Measurements from ENCODE around the gene CYP3A7. TPM values are rescaled to one million over a fixed set of nuclear protein-coding genes. Genes with fewer than 3 reads are reported as not detected.
A peak's percentile ranks its signal among the peaks of the same experiment; 100 is the strongest.
"Not testable (repeated sequence)": the region's sequence is repeated elsewhere in the genome, so short reads cannot be mapped to it uniquely, and the experiment has no call there.

The CYP3A7 gene
- total and polyA plus RNA-seq, 3 experiments from 2014 or later: not detected

GRCh38 chr7:99739699-99740572, 4.9 kb upstream of the CYP3A7 start:
- H3K4me3 ChIP-seq (ENCODE audit: low read length): no peak overlapping the region
- H3K36me3 ChIP-seq (ENCODE audit: insufficient read depth, low read length): no peaks in the 10 kb centered on the region
- H3K27ac ChIP-seq (ENCODE audit: low read depth, low read length): no peak overlapping the region
- Mint-ChIP-seq H3K9me3 (peaks cover 0 to 6% (median 2%) of the 10 kb centered on the region in 5 donors), H3K36me3 (peaks cover 8 to 29% (median 16%) of the 10 kb centered on the region in 3 donors), H3K27ac (peak overlapping the region in 1 of 8 donors; percentile 19), H3K4me3 (no peak overlapping the region), H3K27me3 (peaks cover 2 to 18% of the 10 kb centered on the region in 2 donors), H3K4me1 (no peaks in the 10 kb centered on the region)
- POLR2A ChIA-PET: no interaction called here
- no peaks in the 10 kb centered on the region for H3K4me1 ChIP-seq (ENCODE audit: insufficient read depth, low read length)
- CTCF ChIA-PET: interaction anchor here (1.2 kb wide), 1 partner anchor 21 kb away, joined by 3 read pairs; no protein-coding TSS in a partner anchor
- no peaks in the 10 kb centered on the region for H3K27me3 ChIP-seq (ENCODE audit: insufficient read depth, low read length, poor library complexity, severe bottlenecking)
- no peak for DNase-seq
- no peaks in the 10 kb centered on the region for H3K9me3 ChIP-seq (ENCODE audit: low read length)

DNA sequence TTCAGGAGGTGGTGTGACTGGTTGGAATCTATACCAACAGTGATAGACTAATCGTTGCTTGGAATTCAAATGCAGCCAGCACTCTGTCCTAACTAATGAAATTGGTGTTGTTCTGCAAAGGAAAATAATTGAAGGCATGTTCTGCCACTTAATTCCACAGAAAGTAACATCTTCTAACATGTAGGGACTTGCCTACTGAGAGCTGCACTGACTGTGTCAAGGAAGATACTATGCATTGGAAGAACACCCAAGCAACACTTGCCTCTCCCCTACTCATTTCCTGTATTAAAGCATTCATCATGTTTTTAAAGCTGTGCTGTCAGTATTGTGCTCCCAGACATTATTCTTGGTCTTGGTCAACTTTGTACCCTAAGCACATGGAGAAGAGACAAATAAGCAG, 2.7 kb upstream of the CYP3A7 start:
- Histone ChIP-seq H3K4me3 (ENCODE audit: low read length) (no peak overlapping the region), H3K27me3 (ENCODE audit: insufficient read depth, low read length, poor library complexity, severe bottlenecking) (no peaks in the 10 kb centered on the region), H3K9me3 (ENCODE audit: low read length) (no peaks in the 10 kb centered on the region), H3K4me1 (ENCODE audit: insufficient read depth, low read length) (no peaks in the 10 kb centered on the region), H3K27ac (ENCODE audit: low read depth, low read length) (no peak overlapping the region), H3K36me3 (ENCODE audit: insufficient read depth, low read length) (no peaks in the 10 kb centered on the region)
- H3K27ac Mint-ChIP-seq: no peak overlapping the region
- CTCF ChIA-PET: no interaction called here
- H3K4me3 Mint-ChIP-seq: no peak overlapping the region
- H3K4me1 Mint-ChIP-seq: no peaks in the 10 kb centered on the region
- POLR2A ChIA-PET: no interaction called here
- H3K36me3 Mint-ChIP-seq: peaks cover 8 to 16% (median 15%) of the 10 kb centered on the region in 3 donors
- H3K9me3 Mint-ChIP-seq: no peaks in the 10 kb centered on the region
- H3K27me3 Mint-ChIP-seq: peaks cover 0 to 10% of the 10 kb centered on the region in 2 donors
- DNase-seq: no peak

DNA sequence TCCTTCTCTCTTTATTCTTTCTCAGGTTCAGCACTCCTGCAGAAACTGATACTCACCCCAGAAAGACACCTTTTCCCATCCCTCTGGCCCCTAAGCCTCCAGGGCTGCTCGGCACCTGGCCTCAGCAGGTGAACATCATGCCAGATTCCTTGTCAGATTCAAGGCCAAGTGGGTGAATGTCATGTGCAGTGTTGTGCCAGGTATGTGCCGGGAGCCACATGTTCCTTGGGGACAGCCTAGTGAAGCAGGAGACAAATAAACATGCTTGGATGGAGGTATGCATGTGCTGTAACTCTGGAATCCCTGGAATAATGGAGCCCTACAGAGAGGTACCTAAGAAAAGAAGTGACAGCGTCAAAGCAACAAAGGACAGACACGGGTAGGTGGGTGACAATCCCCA, 1.7 kb upstream of the CYP3A7 start:
- H3K27ac ChIP-seq (ENCODE audit: low read depth, low read length); H3K27me3 ChIP-seq (ENCODE audit: insufficient read depth, low read length, poor library complexity, severe bottlenecking); DNase-seq; H3K4me3 ChIP-seq (ENCODE audit: low read length); H3K9me3 ChIP-seq (ENCODE audit: low read length); H3K4me1 Mint-ChIP-seq; POLR2A ChIA-PET; H3K4me3 Mint-ChIP-seq; H3K36me3 ChIP-seq (ENCODE audit: insufficient read depth, low read length); H3K4me1 ChIP-seq (ENCODE audit: insufficient read depth, low read length); H3K27me3 Mint-ChIP-seq; H3K9me3 Mint-ChIP-seq; H3K27ac Mint-ChIP-seq: not testable (repeated sequence)
- CTCF ChIA-PET: interaction anchor here (0.8 kb wide), 1 partner anchor 15 kb away, joined by 3 read pairs; no protein-coding TSS in a partner anchor
- peaks cover 8 to 16% (median 10%) of the 10 kb centered on the region in 3 donors for H3K36me3 Mint-ChIP-seq

- DNase-seq: no peak
Measured at GRCh38 chr7:99733448-99733847, 1.5 kb downstream of the CYP3A7 start.

GRCh38 chr7:99733003-99733402, 2.0 kb downstream of the CYP3A7 start:
- Histone ChIP-seq H3K9me3 (ENCODE audit: low read length) (no peaks in the 10 kb centered on the region), H3K27ac (ENCODE audit: low read depth, low read length) (no peak overlapping the region), H3K36me3 (ENCODE audit: insufficient read depth, low read length) (no peaks in the 10 kb centered on the region), H3K4me3 (ENCODE audit: low read length) (no peak overlapping the region), H3K27me3 (ENCODE audit: insufficient read depth, low read length, poor library complexity, severe bottlenecking) (no peaks in the 10 kb centered on the region), H3K4me1 (ENCODE audit: insufficient read depth, low read length) (no peaks in the 10 kb centered on the region)
- Mint-ChIP-seq H3K4me1 (no peaks in the 10 kb centered on the region), H3K27ac (no peak overlapping the region), H3K27me3 (no peaks in the 10 kb centered on the region), H3K9me3 (no peaks in the 10 kb centered on the region), H3K4me3 (no peak overlapping the region), H3K36me3 (peaks cover 4 to 7% (median 4%) of the 10 kb centered on the region in 3 donors)
- CTCF ChIA-PET: no interaction called here
- POLR2A ChIA-PET: no interaction called here
- DNase-seq: no peak

More at GRCh38 chr7:99733448-99733847, 1.5 kb downstream of the CYP3A7 start:
- H3K4me3 ChIP-seq (ENCODE audit: low read length): no peak overlapping the region
- ChIA-PET CTCF (no interaction called here), POLR2A (no interaction called here)
- no peak overlapping the region for H3K27ac Mint-ChIP-seq
- no peaks in the 10 kb centered on the region for H3K4me1 Mint-ChIP-seq
- H3K36me3 ChIP-seq (ENCODE audit: insufficient read depth, low read length): no peaks in the 10 kb centered on the region
- H3K9me3 Mint-ChIP-seq: no peaks in the 10 kb centered on the region
- H3K27ac ChIP-seq (ENCODE audit: low read depth, low read length): no peak overlapping the region
- H3K27me3 ChIP-seq (ENCODE audit: insufficient read depth, low read length, poor library complexity, severe bottlenecking): no peaks in the 10 kb centered on the region
- no peaks in the 10 kb centered on the region for H3K4me1 ChIP-seq (ENCODE audit: insufficient read depth, low read length)
- H3K36me3 Mint-ChIP-seq: peaks cover 4 to 7% (median 4%) of the 10 kb centered on the region in 3 donors
- H3K27me3 Mint-ChIP-seq: no peaks in the 10 kb centered on the region
- no peaks in the 10 kb centered on the region for H3K9me3 ChIP-seq (ENCODE audit: low read length)
- H3K4me3 Mint-ChIP-seq: no peak overlapping the region

GRCh38 chr7:99731638-99732374, 3.2 kb downstream of the CYP3A7 start:
- H3K4me3 ChIP-seq (ENCODE audit: low read length): no peak overlapping the region
- no peaks in the 10 kb centered on the region for H3K9me3 ChIP-seq (ENCODE audit: low read length)
- no peaks in the 10 kb centered on the region for H3K9me3 Mint-ChIP-seq
- ChIA-PET POLR2A (no interaction called here), CTCF (no interaction called here)
- no peaks in the 10 kb centered on the region for H3K27me3 Mint-ChIP-seq
- no peaks in the 10 kb centered on the region for H3K4me1 ChIP-seq (ENCODE audit: insufficient read depth, low read length)
- H3K36me3 Mint-ChIP-seq: peaks cover 4% of the 10 kb centered on the region in 3 donors
- no peaks in the 10 kb centered on the region for H3K27me3 ChIP-seq (ENCODE audit: insufficient read depth, low read length, poor library complexity, severe bottlenecking)
- no peak for DNase-seq
- no peak overlapping the region for H3K4me3 Mint-ChIP-seq
- H3K4me1 Mint-ChIP-seq: no peaks in the 10 kb centered on the region
- H3K36me3 ChIP-seq (ENCODE audit: insufficient read depth, low read length): no peaks in the 10 kb centered on the region
- H3K27ac Mint-ChIP-seq: no peak overlapping the region
- H3K27ac ChIP-seq (ENCODE audit: low read depth, low read length): no peak overlapping the region

DNA sequence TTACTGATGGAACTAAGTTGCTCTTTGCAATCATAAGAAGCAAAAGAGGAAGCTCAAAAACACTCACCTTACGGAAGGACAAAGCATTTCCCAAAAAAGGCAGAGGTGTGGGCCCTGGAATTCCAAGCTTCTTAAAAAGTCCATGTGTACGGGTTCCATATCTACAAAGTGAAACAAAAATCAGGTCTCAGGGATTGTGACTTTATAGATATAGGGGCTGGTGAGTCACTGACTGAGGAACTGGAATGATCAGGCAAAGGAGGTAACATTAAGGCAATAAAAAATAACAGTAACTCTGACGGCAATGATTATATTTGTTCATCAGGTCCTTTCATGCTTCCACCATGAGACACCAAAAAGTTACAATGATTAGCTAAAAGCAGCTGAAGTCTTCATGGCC, 4.0 kb downstream of the CYP3A7 start:
- no peaks in the 10 kb centered on the region for H3K4me1 ChIP-seq (ENCODE audit: insufficient read depth, low read length)
- H3K4me3 ChIP-seq (ENCODE audit: low read length): no peak overlapping the region
- H3K27ac Mint-ChIP-seq: no peak overlapping the region
- no peaks in the 10 kb centered on the region for H3K9me3 ChIP-seq (ENCODE audit: low read length)
- peaks cover 0 to 4% (median 0%) of the 10 kb centered on the region in 3 donors for H3K36me3 Mint-ChIP-seq
- H3K36me3 ChIP-seq (ENCODE audit: insufficient read depth, low read length): no peaks in the 10 kb centered on the region
- no peaks in the 10 kb centered on the region for H3K4me1 Mint-ChIP-seq
- POLR2A ChIA-PET: no interaction called here
- no peak overlapping the region for H3K27ac ChIP-seq (ENCODE audit: low read depth, low read length)
- H3K27me3 ChIP-seq (ENCODE audit: insufficient read depth, low read length, poor library complexity, severe bottlenecking): no peaks in the 10 kb centered on the region
- H3K9me3 Mint-ChIP-seq: no peaks in the 10 kb centered on the region
- CTCF ChIA-PET: no interaction called here
- no peaks in the 10 kb centered on the region for H3K27me3 Mint-ChIP-seq
- DNase-seq: no peak
- no peak overlapping the region for H3K4me3 Mint-ChIP-seq

DNA sequence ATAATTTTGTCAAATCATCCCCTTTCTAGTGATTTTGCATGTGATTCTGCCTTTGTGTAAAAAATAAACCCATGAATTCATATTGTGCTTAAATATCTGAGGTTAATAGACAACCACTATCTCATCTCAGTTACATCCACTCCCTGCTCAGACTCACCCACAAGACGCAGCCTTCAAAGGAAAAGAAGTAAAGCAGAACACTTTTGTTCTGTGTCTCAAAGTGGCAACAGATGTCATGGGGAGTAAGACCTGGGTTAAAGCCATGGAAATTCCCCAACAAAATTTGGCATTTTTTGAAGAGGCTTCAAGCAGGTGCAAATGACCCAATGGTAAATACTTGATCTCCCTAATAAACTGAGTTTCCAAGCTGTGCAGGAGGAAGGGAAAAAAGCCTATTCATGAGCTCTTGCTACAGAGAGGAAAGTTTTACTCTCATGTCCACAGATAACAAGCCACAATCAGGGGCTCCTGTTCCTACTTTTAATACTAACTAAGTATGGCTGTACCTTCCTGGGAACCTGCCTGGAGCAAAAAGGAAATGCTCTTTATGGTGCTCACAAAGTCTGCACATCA, 4.7 kb downstream of the CYP3A7 start:
- DNase-seq: no peak
- POLR2A ChIA-PET: no interaction called here
- no peak overlapping the region for H3K27ac Mint-ChIP-seq
- no peak overlapping the region for H3K4me3 Mint-ChIP-seq
- H3K27me3 ChIP-seq (ENCODE audit: insufficient read depth, low read length, poor library complexity, severe bottlenecking): no peaks in the 10 kb centered on the region
- H3K36me3 Mint-ChIP-seq: peaks cover 0 to under 1% (median 0%) of the 10 kb centered on the region in 3 donors
- no peaks in the 10 kb centered on the region for H3K27me3 Mint-ChIP-seq
- no peaks in the 10 kb centered on the region for H3K36me3 ChIP-seq (ENCODE audit: insufficient read depth, low read length)
- CTCF ChIA-PET: no interaction called here
- no peaks in the 10 kb centered on the region for H3K9me3 Mint-ChIP-seq
- H3K27ac ChIP-seq (ENCODE audit: low read depth, low read length): no peak overlapping the region
- no peaks in the 10 kb centered on the region for H3K4me1 Mint-ChIP-seq
- H3K4me1 ChIP-seq (ENCODE audit: insufficient read depth, low read length): no peaks in the 10 kb centered on the region
- H3K9me3 ChIP-seq (ENCODE audit: low read length): no peaks in the 10 kb centered on the region
- no peak overlapping the region for H3K4me3 ChIP-seq (ENCODE audit: low read length)

Measured in CD8-positive, alpha-beta memory T cell (primary cell).